OCI-LY3 (cell line): Measurements from ENCODE around the gene CST3.

Source experiments
- H2AFZ ChIP-seq: fragments of 200-600, 300-600 bp; shearing (Covaris generic); 2 replicates; pipeline ENCODE4 v1.6.0; 2014; ENCODE audit warnings: antibody characterized with exemption, low read depth, low read length
- H3K27ac ChIP-seq: fragments of 200-600, 300-600 bp; sonication (generic); 2 replicates; pipeline ENCODE4 v1.5.1; 2014; ENCODE audit warnings: mild to moderate bottlenecking, low read length, moderate library complexity, mixed read lengths
- H3K27me3 ChIP-seq: fragments of 200-600, 300-600 bp; sonication (generic); 2 replicates; pipeline ENCODE4 v1.6.1; 2014; ENCODE audit warnings: low read depth, low read length, mixed read lengths
- H3K36me3 ChIP-seq: fragments of 200-600, 300-600 bp; sonication (generic); replicated peaks from 2 replicates; pipeline ENCODE3; 2014; ENCODE audit warnings: low read depth, low read length, mixed read lengths
- H3K4me1 ChIP-seq: fragments of 300-600, 200-600 bp; sonication (generic); 2 replicates; pipeline ENCODE4 v1.6.1; 2014; ENCODE audit warnings: low read length, mixed read lengths
- H3K4me2 ChIP-seq: fragments of 200-600, 300-600 bp; sonication (generic); 2 replicates; pipeline ENCODE4 v1.6.1; 2014; ENCODE audit warnings: low read length, mixed read lengths
- H3K4me3 ChIP-seq: fragments of 300-600, 200-600 bp; sonication (generic); 2 replicates; pipeline ENCODE4 v1.5.1; 2014; ENCODE audit warnings: antibody characterized with exemption, mild to moderate bottlenecking, low read length, moderate library complexity
- H3K79me2 ChIP-seq: fragments of 300-600, 200-600 bp; shearing (Covaris generic); 2 replicates; pipeline ENCODE4 v1.6.1; 2014; ENCODE audit warnings: mild to moderate bottlenecking, low read length, mixed read lengths
- H3K9ac ChIP-seq: fragments of 300-600, 200-600 bp; shearing (Covaris generic); 2 replicates; pipeline ENCODE4 v1.6.0; 2014; ENCODE audit warnings: mild to moderate bottlenecking, low read length, moderate library complexity
- H3K9me3 ChIP-seq: fragments of 200-600, 300-600 bp; shearing (Covaris generic); 2 replicates; pipeline ENCODE4 v1.6.1; 2014; ENCODE audit warnings: low read length, mixed read lengths; ENCODE audit not compliant: insufficient read depth
- H4K20me1 ChIP-seq: fragments of 200-600, 300-600 bp; sonication (generic); 2 replicates; pipeline ENCODE4 v1.6.1; 2016; ENCODE audit warnings: low read length, mixed read lengths; ENCODE audit not compliant: insufficient read depth
- CTCF ChIP-seq: fragments of 200-600, 300-600 bp; sonication (generic); IDR thresholded peaks from 2 replicates; pipeline ENCODE4 v1.5.1; 2014; ENCODE audit warnings: antibody characterized with exemption, low read length, low read depth
- EZH2phosphoT487 ChIP-seq: fragments of 200-600 bp; shearing (Covaris generic); IDR thresholded peaks from 2 replicates; pipeline ENCODE4 v1.6.1; 2018; ENCODE audit warnings: antibody characterized with exemption, mixed run types, low read depth

CST3 gene

GRCh38 chr20:23614163-23614562 lies 23.6 kb downstream of the CST3 start:
- H3K4me3 ChIP-seq, result no peak overlapping the region
- H3K9me3 ChIP-seq, result no peaks in the 10 kb centered on the region
- TF ChIP-seq EZH2phosphoT487 (no peak), CTCF (no peak)
- no peaks in the 10 kb centered on the region for H3K79me2 ChIP-seq
- no peaks in the 10 kb centered on the region for H4K20me1 ChIP-seq
- no peaks in the 10 kb centered on the region for H3K36me3 ChIP-seq
- no peak overlapping the region for H3K27ac ChIP-seq
- H2AFZ ChIP-seq, result no peak overlapping the region
- H3K4me2 ChIP-seq, result no peak overlapping the region
- H3K27me3 ChIP-seq, result peaks cover 3% of the 10 kb centered on the region; the same call in 1 of the 2 replicates
- no peak overlapping the region for H3K9ac ChIP-seq
- peaks cover 6% of the 10 kb centered on the region for H3K4me1 ChIP-seq

- Histone ChIP-seq H3K4me3 (no peak overlapping the region), H3K27ac (no peak overlapping the region), H4K20me1 (no peaks in the 10 kb centered on the region), H3K36me3 (no peaks in the 10 kb centered on the region), H3K9me3 (no peaks in the 10 kb centered on the region), H3K9ac (no peak overlapping the region), H3K4me1 (peaks cover 6% of the 10 kb centered on the region), H3K4me2 (no peak overlapping the region), H3K27me3 (peaks cover 3% of the 10 kb centered on the region; the same call in 1 of the 2 replicates), H3K79me2 (no peaks in the 10 kb centered on the region), H2AFZ (no peak overlapping the region)
- no peak for TF ChIP-seq EZH2phosphoT487
- TF ChIP-seq CTCF, result no peak
Measured at GRCh38 chr20:23613676-23614075, 24.1 kb downstream of the CST3 start.

GRCh38 chr20:23612396-23612795 lies 25.4 kb downstream of the CST3 start:
- Histone ChIP-seq H2AFZ (no peak overlapping the region), H3K27me3 (peaks cover 3% of the 10 kb centered on the region; the same call in 1 of the 2 replicates), H3K79me2 (no peaks in the 10 kb centered on the region), H3K9me3 (no peaks in the 10 kb centered on the region), H3K9ac (no peak overlapping the region), H3K27ac (no peak overlapping the region), H3K4me2 (no peak overlapping the region), H4K20me1 (no peaks in the 10 kb centered on the region), H3K4me3 (no peak overlapping the region), H3K36me3 (no peaks in the 10 kb centered on the region), H3K4me1 (peaks cover 6% of the 10 kb centered on the region)
- TF ChIP-seq CTCF (no peak), EZH2phosphoT487 (no peak)

- TF ChIP-seq CTCF (no peak), EZH2phosphoT487 (no peak)
- H4K20me1 ChIP-seq, result no peaks in the 10 kb centered on the region
Measured at GRCh38 chr20:23609486-23610109, 28.2 kb downstream of the CST3 start.

More at GRCh38 chr20:23609486-23610109, 28.2 kb downstream of the CST3 start:
- Histone ChIP-seq H3K9ac (no peak overlapping the region), H3K27me3 (peaks cover 6% of the 10 kb centered on the region; the same call in 1 of the 2 replicates), H3K79me2 (no peaks in the 10 kb centered on the region), H3K4me1 (peaks cover 4% of the 10 kb centered on the region; the same call in 1 of the 2 replicates), H3K27ac (no peak overlapping the region), H3K9me3 (no peaks in the 10 kb centered on the region), H3K4me3 (no peak overlapping the region), H3K36me3 (no peaks in the 10 kb centered on the region), H3K4me2 (no peak overlapping the region), H2AFZ (no peak overlapping the region)
